NCI-H748 (cell line): ENCODE data around the gene IPMK.
A peak's percentile ranks its signal among the peaks of the same experiment; 100 is the strongest.

ENCODE experiments used
- DNase-seq: peaks from one replicate; lab custom pipeline; 2025; ENCODE audit not compliant: unreplicated experiment; lab: John Stamatoyannopoulos, UW

Gene IPMK

DNA sequence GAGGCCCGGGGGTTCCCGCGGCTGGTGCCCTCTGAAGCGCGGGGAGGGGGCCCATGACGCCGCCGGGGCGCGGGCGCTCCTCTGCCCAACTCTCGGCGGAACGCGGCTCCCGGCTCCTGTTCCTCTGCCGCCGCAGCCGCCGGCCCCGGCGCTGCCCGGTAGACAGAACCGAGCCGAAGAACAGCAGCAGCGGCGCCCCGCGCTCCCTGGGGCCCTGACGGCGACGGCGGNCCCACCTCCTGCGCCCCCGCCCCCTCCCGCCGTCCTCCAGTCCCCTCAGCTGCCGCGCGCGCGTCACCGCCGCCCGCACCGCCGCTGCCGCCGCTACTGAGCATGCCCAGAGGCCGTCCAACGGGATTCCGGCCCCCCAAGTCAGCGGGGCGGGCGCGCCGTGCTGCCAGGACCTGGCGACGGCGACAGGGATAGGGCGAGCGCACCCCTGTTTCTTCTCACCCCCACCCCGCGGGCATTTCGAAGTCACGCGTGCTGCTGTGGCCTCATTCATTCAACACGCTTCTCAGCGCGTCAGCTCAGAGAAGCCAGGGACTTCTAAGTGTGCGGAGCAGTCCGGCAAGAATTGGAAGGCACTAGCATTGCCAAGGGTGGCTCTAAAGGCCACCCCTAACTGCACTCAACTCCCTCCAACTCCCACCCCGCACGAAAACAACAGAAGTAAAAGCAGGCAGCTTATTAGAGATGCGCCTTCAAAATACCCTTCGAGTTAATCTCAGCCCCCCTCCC lies at the start of gene IPMK:
IPMK (minus strand) TSS at position 182 of the 741 bp plus-strand sequence. CDS start 283 bp downstream, outside the sequence.
- DNase-seq = peak; percentile 84

GRCh38 chr10:58316874-58317273 lies 49.2 kb upstream of the IPMK start:
- DNase-seq = no peak

DNA sequence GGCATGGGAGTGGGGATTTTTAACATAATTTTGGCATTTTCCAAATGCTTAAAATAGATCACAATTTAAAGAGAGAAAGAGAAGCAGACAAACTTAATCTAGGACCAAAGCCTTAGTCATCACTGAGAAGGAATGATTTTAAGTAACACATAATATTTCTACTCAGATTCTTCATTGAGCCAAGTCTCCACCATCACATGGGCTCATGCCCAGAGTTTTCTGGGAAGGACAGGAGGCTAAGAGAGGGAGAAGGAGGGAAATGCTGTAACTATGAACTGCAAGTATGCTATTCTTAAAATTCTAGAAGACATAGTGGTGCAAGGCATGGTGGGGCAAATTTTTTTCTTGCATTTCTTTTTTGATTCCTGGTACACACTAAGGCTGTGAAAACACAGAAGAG lies 43.3 kb upstream of the IPMK start:
- DNase-seq = no peak

GRCh38 chr10:58307676-58308075 lies 40.0 kb upstream of the IPMK start:
- DNase-seq = no peak

DNA sequence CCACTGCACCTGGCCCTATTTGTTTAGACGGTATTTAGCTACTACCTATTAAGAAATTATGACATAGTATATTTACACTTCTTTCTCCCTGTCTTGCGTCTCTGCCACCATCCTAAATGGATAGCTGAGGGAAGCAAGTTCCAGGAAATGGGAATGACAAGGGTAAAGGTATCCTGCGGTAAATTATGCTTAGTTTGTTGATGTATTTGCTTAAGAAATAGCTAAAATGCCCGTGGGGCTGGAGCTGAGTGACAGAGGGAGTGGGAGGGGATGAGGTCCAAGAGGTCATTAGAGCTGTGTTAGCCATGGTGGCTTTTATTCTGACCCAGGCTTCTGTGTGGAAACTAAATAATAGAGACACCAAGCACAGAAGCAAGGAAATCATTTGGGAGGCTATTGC lies 38.1 kb upstream of the IPMK start:
- DNase-seq = peak; percentile 51

DNA sequence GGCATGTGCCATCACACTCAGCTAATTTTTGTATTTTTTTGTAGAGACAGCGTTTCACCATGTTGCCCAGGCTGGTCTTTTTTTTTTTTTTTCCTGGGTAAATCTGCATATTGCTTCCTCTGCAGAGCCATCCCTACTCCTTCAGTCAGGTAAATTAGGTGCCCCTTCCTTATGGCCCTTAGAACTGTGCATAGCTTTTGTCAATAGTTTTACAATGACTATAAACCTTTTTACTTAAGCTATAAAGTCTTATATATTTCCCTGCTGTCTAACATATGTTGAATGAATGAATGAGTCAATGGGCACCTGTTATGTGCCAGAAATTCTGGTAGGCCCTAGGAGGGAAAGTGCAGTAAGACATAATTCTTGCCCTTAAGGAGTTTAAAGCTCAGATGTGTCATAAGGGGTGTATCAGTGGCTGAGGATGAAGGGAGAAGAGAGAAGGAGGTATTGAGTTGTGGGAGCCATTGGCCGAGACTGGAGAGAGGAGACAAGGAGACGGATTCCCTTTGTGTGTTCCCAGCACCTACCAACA lies 36.5 kb upstream of the IPMK start:
- DNase-seq = no peak

DNA sequence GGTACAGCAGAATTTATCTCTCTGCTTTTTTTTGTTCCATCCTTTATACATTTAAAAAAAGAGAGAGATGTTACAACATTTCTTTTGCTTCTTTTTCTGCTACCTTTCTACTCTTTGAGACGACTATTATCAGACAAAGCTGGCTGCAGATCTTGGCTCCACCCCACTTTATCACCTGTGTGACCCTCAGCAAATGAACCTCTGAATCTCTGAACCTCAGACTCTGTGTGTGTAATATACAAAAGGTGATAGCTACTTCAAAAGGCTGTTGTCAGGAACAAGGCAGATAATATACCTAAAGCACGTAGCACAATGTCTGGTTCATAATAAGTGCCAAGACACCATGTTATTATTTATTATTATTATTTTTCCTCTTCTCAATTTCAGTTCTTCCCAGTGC lies 34.6 kb upstream of the IPMK start:
- DNase-seq = no peak

GRCh38 chr10:58300676-58301075 lies 33.0 kb upstream of the IPMK start:
- DNase-seq = peak; percentile 74

DNA sequence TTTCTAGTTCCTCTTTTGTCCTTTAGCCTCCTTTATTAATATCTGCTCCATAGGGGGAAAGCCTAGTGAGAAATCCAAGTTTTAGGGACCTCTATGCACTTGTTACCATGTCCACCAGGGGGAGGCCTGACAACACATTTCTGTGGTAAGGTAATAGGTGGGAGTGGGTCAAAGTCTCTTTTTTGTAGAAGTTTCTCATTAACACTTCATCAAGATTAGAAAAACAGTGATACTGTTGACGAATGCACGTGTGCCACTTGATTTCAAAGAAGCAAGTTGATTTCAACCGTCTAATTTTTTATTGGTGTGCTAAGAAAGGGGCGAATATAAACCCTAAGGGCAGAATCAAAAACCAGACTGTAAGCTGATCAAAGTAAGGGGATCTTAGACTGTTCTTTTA lies 31.9 kb upstream of the IPMK start:
- DNase-seq = peak; percentile 59

DNA sequence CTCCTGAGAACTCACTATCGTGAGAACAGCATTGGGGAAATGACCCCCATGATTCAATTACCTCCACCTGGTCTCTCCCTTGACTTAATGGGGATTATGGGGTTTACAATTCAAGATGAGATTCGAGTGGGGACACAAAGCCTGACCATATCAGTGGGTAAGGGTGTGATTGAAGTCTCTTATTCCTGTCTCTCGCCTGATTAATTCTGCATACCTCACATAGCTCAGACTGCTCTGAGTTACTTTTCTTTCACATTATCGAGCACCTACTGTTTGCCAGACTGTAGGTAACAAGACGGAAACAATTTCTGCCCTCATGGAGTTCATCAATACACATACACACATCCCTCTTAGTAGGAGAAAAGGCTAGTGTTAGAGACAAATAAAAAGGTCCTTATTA lies 26.3 kb upstream of the IPMK start:
- DNase-seq = no peak

- DNase-seq = peak; percentile 43
Measured at GRCh38 chr10:58291538-58292174, 24.0 kb upstream of the IPMK start.

DNA sequence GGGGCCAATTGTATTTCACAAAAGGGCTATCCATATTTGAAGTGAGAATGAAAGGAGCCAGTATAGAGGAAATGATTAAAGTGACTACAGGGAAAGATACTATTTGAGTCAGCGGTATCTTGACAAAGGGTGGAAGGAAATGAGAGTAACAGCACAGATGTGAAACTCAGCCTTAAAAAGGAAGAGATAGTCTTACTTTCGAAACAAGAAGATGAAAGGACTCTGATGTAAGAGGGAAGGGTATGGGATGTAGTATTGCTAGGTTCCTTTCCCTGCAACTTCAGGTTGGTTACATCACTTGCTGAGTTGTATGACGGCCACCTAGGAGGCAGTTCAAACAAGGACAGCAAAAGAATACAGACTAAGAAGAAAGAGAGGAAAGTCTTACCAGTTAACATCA lies 14.9 kb upstream of the IPMK start:
- DNase-seq = no peak

- no peak for DNase-seq
Measured at GRCh38 chr10:58281092-58281752, 13.5 kb upstream of the IPMK start.

DNA sequence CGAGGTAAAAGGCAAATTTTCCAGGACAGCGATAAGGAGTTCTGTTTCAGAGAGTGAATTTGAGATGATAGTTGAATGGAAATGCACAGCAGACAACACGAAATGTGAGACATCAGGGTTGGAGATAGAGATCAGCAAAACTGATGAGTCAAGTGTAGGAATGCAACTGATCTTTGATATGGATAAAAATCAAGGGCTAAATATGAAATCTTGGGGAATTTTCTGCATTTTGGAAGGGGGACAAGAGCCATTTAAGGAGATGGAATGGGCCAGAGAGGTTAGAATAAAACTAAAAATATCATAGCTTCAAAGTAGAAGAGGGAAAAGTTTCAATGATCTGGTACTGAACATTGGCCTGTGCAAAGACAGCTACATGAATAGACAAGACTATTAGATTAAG lies 12.8 kb upstream of the IPMK start:
- DNase-seq = no peak

GRCh38 chr10:58278962-58279307 lies 11.2 kb upstream of the IPMK start:
- DNase-seq = no peak

- no peak for DNase-seq
Measured at GRCh38 chr10:58278274-58278961, 10.7 kb upstream of the IPMK start.

- no peak for DNase-seq
Measured at GRCh38 chr10:58275908-58276307, 8.2 kb upstream of the IPMK start.

DNA sequence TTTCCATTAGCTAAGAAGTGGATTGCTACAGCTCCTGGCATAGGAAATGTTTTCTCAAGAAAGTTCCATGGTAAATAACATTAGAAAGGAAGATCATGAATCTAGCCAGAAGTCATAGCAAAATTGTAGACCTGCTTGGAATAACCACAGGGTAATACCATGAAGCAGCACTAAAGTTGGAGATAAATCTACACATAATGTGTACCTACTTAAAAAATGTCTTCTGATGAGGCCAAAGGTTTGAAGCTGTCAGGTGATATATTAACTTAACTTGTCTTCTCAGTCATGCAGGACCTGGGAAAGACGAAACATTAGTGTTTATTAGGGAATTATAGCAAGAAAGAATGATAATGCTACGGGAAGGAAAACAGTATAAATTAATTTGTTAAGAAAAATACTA lies 7.6 kb upstream of the IPMK start:
- no peak for DNase-seq

- DNase-seq = no peak
Measured at GRCh38 chr10:58269782-58270290, 2.1 kb upstream of the IPMK start.

DNA sequence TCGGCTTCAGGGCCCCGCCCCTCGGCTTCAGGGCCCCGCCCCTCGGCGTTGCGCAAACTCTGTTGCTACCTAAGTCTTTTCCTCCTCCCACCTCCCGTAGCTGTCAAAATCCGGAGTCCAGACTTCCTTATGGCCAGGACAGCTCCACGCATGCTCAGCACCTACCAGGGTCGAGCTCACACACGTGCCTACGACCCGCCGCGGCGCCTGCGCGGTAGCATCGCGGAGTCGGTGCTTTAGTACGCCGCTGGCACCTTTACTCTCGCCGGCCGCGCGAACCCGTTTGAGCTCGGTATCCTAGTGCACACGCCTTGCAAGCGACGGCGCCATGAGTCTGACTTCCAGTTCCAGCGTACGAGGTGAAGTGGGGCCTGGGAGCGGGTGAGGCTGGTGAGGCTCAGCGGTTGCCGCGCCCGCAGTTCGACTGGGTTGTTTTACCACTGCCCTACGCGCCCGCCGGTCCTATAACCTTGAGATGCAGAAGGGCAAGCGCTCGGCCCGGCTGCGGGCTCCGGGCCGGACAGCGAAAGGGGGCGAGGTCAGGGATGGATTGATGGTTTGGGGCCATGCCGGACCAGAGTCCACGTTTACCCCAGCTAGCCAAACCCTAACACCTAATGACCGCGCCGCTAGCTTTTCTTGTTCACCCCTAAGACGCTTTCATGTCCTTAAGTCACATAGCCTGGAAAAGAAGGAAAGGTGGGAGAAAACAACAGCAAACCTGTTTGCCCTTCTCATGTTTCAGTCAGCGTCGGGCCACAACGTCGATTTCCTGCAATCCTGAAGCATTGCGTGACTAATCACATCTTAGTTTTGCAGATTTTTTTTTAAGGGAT lies 1.5 kb upstream of the IPMK start, which contains the start of gene CISD1:
CISD1 (plus strand) TSS at position 217 of the 836 bp plus-strand sequence; CDS start at position 329, 112 bp downstream.
- peak; percentile 98 for DNase-seq
